Astrocyte of the hippocampus (primary cell): ENCODE data around the gene OXSR1.

ENCODE experiments used
- DNase-seq: peaks from one replicate; pipeline ENCODE4 v3.0.0; 2011; ENCODE audit warnings: low read depth, low spot score

Gene OXSR1

GRCh38 chr3:38164952-38165721 is at the start of gene OXSR1:
Gene OXSR1 (plus strand): TSS chr3:38165537. CDS start chr3:38165877, 340 bp downstream.
- DNase-seq, result peak; percentile 100

- DNase-seq, result no peak
Measured at GRCh38 chr3:38115645-38116427, 49.5 kb upstream of the OXSR1 start.

- no peak for DNase-seq
Measured at GRCh38 chr3:38116471-38117162, 48.7 kb upstream of the OXSR1 start.

GRCh38 chr3:38117163-38117716 is 48.1 kb upstream of the OXSR1 start:
- DNase-seq, result peak; percentile 26

GRCh38 chr3:38117748-38118420 is 47.5 kb upstream of the OXSR1 start:
- DNase-seq, result peak; percentile 69

GRCh38 chr3:38118421-38119247 is 46.7 kb upstream of the OXSR1 start:
- no peak for DNase-seq

GRCh38 chr3:38119248-38119544 is 46.1 kb upstream of the OXSR1 start:
- DNase-seq, result no peak

- no peak for DNase-seq
Measured at GRCh38 chr3:38119821-38120692, 45.3 kb upstream of the OXSR1 start.

GRCh38 chr3:38120693-38121450 is 44.5 kb upstream of the OXSR1 start:
- DNase-seq, result no peak

- DNase-seq, result no peak
Measured at GRCh38 chr3:38121451-38121831, 43.9 kb upstream of the OXSR1 start.

- no peak for DNase-seq
Measured at GRCh38 chr3:38121832-38122461, 43.4 kb upstream of the OXSR1 start.

GRCh38 chr3:38122712-38123290 is 42.5 kb upstream of the OXSR1 start:
- no peak for DNase-seq

GRCh38 chr3:38124324-38125122 is 40.8 kb upstream of the OXSR1 start:
- no peak for DNase-seq

GRCh38 chr3:38125305-38126120 is 39.8 kb upstream of the OXSR1 start:
- no peak for DNase-seq

- DNase-seq, result no peak
Measured at GRCh38 chr3:38126121-38126892, 39.0 kb upstream of the OXSR1 start.
